H1 (cell line): ENCODE measurements around the gene AKAP9. TPM values are rescaled to one million over a fixed set of nuclear protein-coding genes. Genes with fewer than 3 reads are reported as not detected.

ENCODE experiments used
- CTCF ChIA-PET: fragments of 300-600 bp; sonication (Branson Sonifier 250); formaldehyde crosslinking; loops from one replicate; lab custom pipeline; 2021; ENCODE audit not compliant: partially characterized antibody; lab: Charles Lee
- POLR2A ChIA-PET: fragments of 300-600 bp; sonication (Branson Sonifier 250); formaldehyde crosslinking; loops from one replicate; lab custom pipeline; 2021; ENCODE audit warnings: inconsistent platforms; ENCODE audit not compliant: partially characterized antibody; lab: Charles Lee
- DNase-seq, 2 experiments: peaks; one replicate each; pipeline versions ENCODE4 v3.0.0 to v3.0.0-alpha.2; 2010 to 2022; ENCODE audit warnings: low spot score in 2 of 2, low read depth in 1 of 2, mixed read lengths in 1 of 2
- FAIRE-seq: peaks from 2 replicates; lab custom pipeline; 2011; peaks lifted over from hg19 to GRCh38; lab: Jason Lieb, UNC
- H2AFZ ChIP-seq: 2 replicates; pipeline ENCODE4 v1.8.1; 2012; ENCODE audit warnings: low read length, inconsistent platforms
- H2AK5ac ChIP-seq: 2 replicates; pipeline ENCODE4 v1.6.1; 2013; ENCODE audit warnings: low read depth, low read length
- H2BK120ac ChIP-seq: replicated peaks from 2 replicates; pipeline ENCODE3; 2013; ENCODE audit warnings: low read depth, low read length, inconsistent platforms
- H2BK12ac ChIP-seq: 2 replicates; pipeline ENCODE4 v1.6.1; 2013; ENCODE audit warnings: low read depth, low read length
- H2BK15ac ChIP-seq: 2 replicates; pipeline ENCODE4 v1.6.1; 2013; ENCODE audit warnings: low read length
- H2BK20ac ChIP-seq: 2 replicates; pipeline ENCODE4 v1.6.1; 2013; ENCODE audit warnings: low read length
- H2BK5ac ChIP-seq: 2 replicates; pipeline ENCODE4 v1.6.1; 2013; ENCODE audit warnings: low read depth, low read length
- H3K14ac ChIP-seq: 2 replicates; pipeline ENCODE4 v1.6.1; 2013; ENCODE audit warnings: inconsistent platforms; ENCODE audit not compliant: insufficient read length
- H3K18ac ChIP-seq: 2 replicates; pipeline ENCODE4 v1.6.1; 2013; ENCODE audit warnings: low read length; ENCODE audit errors: extremely low read depth
- H3K23ac ChIP-seq: 2 replicates; pipeline ENCODE4 v1.6.1; 2013; ENCODE audit warnings: inconsistent platforms; ENCODE audit not compliant: insufficient read length
- H3K23me2 ChIP-seq: 2 replicates; pipeline ENCODE4 v1.6.1; 2013; ENCODE audit warnings: low read depth, low read length
- H3K27ac ChIP-seq: 2 replicates; pipeline ENCODE4 v1.6.1; 2011; ENCODE audit warnings: low read depth, low read length, inconsistent platforms
- H3K27me3 ChIP-seq, 4 experiments: replicated peaks in 1 of 4; 1 replicate in 1 of 4; 2 replicates in 3 of 4; pipeline versions ENCODE4 v1.6.1 to v1.8.1; 2011 to 2013; ENCODE audit warnings: low read length in 3 of 4, mild to moderate bottlenecking in 3 of 4, inconsistent platforms in 2 of 4, mixed read lengths in 2 of 4, moderate library complexity in 1 of 4; ENCODE audit not compliant: control insufficient read depth in 3 of 4, insufficient read depth in 3 of 4; ENCODE audit errors: extremely low read depth in 1 of 4
- H3K36me3 ChIP-seq, 4 experiments: 2 replicates each; pipeline versions ENCODE4 v1.6.1 to v1.8.1; 2011 to 2013; ENCODE audit warnings: mild to moderate bottlenecking in 4 of 4, low read length in 3 of 4, moderate library complexity in 2 of 4, control low read depth in 1 of 4, inconsistent platforms in 1 of 4; ENCODE audit not compliant: insufficient read depth in 4 of 4, control insufficient read depth in 2 of 4
- H3K4ac ChIP-seq: replicated peaks from 2 replicates; pipeline ENCODE3; 2013; ENCODE audit warnings: low read length, low read depth, mixed read lengths, inconsistent platforms; ENCODE audit not compliant: insufficient read length
- H3K4me1 ChIP-seq, 4 experiments: replicated peaks in 1 of 4; 1 replicate in 1 of 4; 2 replicates in 3 of 4; pipeline versions ENCODE4 v1.6.1 to v1.8.1; 2011 to 2013; ENCODE audit warnings: low read length in 3 of 4, inconsistent platforms in 2 of 4, mixed read lengths in 1 of 4; ENCODE audit not compliant: insufficient read depth in 4 of 4, control insufficient read depth in 3 of 4
- H3K4me2 ChIP-seq, 2 experiments: 2 replicates each; pipeline versions ENCODE4 v1.6.1 to v1.8.1; 2011 to 2013; ENCODE audit warnings: low read depth in 2 of 2, low read length in 2 of 2, control low read depth in 1 of 2, inconsistent platforms in 1 of 2, mild to moderate bottlenecking in 1 of 2; ENCODE audit not compliant: insufficient read depth in 1 of 2
- H3K4me3 ChIP-seq, 4 experiments: fragments of 200-600, 300-600 bp in 1 of 4; sonication (generic), shearing (Covaris generic), sonication (Bioruptor Twin) in 1 of 4; 2 replicates each; pipeline versions ENCODE4 v1.5.1 to v1.8.1; 2011 to 2016; ENCODE audit warnings: low read length in 4 of 4, low read depth in 3 of 4, control low read depth in 2 of 4, inconsistent platforms in 2 of 4, mild to moderate bottlenecking in 2 of 4, mixed read lengths in 1 of 4, moderate library complexity in 1 of 4; ENCODE audit not compliant: insufficient read depth in 2 of 4; ENCODE audit errors: extremely low read depth in 1 of 4
- H3K56ac ChIP-seq: replicated peaks from 2 replicates; pipeline ENCODE3; 2013; ENCODE audit warnings: low read depth, mild to moderate bottlenecking, mixed read lengths, low read length, inconsistent platforms; ENCODE audit not compliant: insufficient read length
- H3K79me1 ChIP-seq: 2 replicates; pipeline ENCODE4 v1.6.1; 2013; ENCODE audit warnings: low read depth, low read length, control low read depth
- H3K79me2 ChIP-seq, 2 experiments: 2 replicates each; pipeline versions ENCODE4 v1.6.1 to v1.8.1; 2012 to 2013; ENCODE audit warnings: low read length in 2 of 2, mild to moderate bottlenecking in 2 of 2, inconsistent platforms in 1 of 2; ENCODE audit not compliant: insufficient read depth in 2 of 2, control insufficient read depth in 1 of 2
- H3K9ac ChIP-seq, 4 experiments: replicated peaks in 1 of 4; 1 replicate in 1 of 4; 2 replicates in 3 of 4; pipeline versions ENCODE4 v1.6.1 to v1.8.1; 2011 to 2013; ENCODE audit warnings: low read depth in 3 of 4, low read length in 3 of 4, control low read depth in 2 of 4, mild to moderate bottlenecking in 2 of 4, moderate library complexity in 2 of 4, inconsistent platforms in 1 of 4; ENCODE audit errors: extremely low read depth in 1 of 4
- H3K9me3 ChIP-seq, 2 experiments: 2 replicates each; pipeline versions ENCODE4 v1.6.1 to v1.8.1; 2012 to 2013; ENCODE audit warnings: mild to moderate bottlenecking in 2 of 2, moderate library complexity in 2 of 2, control low read depth in 1 of 2, inconsistent platforms in 1 of 2, low read depth in 1 of 2, low read length in 1 of 2, mixed read lengths in 1 of 2; ENCODE audit not compliant: insufficient read depth in 2 of 2
- H4K20me1 ChIP-seq, 2 experiments: replicated peaks in 1 of 2; 2 replicates each; pipeline versions ENCODE3 to v1.8.1; 2011 to 2013; ENCODE audit warnings: inconsistent platforms in 2 of 2, low read length in 2 of 2, mild to moderate bottlenecking in 1 of 2; ENCODE audit not compliant: insufficient read depth in 2 of 2, control insufficient read depth in 1 of 2
- H4K5ac ChIP-seq: 2 replicates; pipeline ENCODE4 v1.6.1; 2013; ENCODE audit warnings: low read length, low read depth, mixed read lengths, inconsistent platforms; ENCODE audit not compliant: insufficient read length
- H4K8ac ChIP-seq: 2 replicates; pipeline ENCODE4 v1.8.0; 2013; ENCODE audit warnings: mild to moderate bottlenecking, moderate library complexity, low read length, inconsistent platforms; ENCODE audit not compliant: insufficient read depth; ENCODE audit errors: extremely low read depth
- H4K91ac ChIP-seq: replicated peaks from 2 replicates; pipeline ENCODE3; 2013; ENCODE audit warnings: low read length, mixed read lengths, inconsistent platforms; ENCODE audit not compliant: insufficient read length
- ATF2 ChIP-seq: IDR thresholded peaks from 2 replicates; pipeline ENCODE4 v1.6.1; 2012; ENCODE audit warnings: low read length, inconsistent platforms
- CBX5 ChIP-seq: fragments of 300-800, 300-1000 bp; sonication (generic); IDR thresholded peaks from 2 replicates; pipeline ENCODE4 v1.7.1; 2016; ENCODE audit warnings: antibody characterized with exemption, low read length, low read depth
- CEBPB ChIP-seq: IDR thresholded peaks from 2 replicates; pipeline ENCODE4 v1.6.1; 2012; ENCODE audit warnings: low read depth, low read length
- EP300 ChIP-seq, 2 experiments: IDR thresholded peaks; 1 replicate in 1 of 2; 2 replicates in 1 of 2; pipeline ENCODE4 v1.6.1; 2011 to 2012; ENCODE audit warnings: low read depth in 2 of 2, low read length in 2 of 2, mild to moderate bottlenecking in 2 of 2, borderline replicate concordance in 1 of 2, inconsistent platforms in 1 of 2, moderate library complexity in 1 of 2
- EZH2 ChIP-seq: fragments of 200-600 bp; sonication (generic); IDR thresholded peaks from 2 replicates; pipeline ENCODE4 v1.7.1; 2012; ENCODE audit warnings: low read depth, mild to moderate bottlenecking, moderate library complexity, low read length, inconsistent platforms; ENCODE audit not compliant: severe bottlenecking
- GTF2F1 ChIP-seq: IDR thresholded peaks from 2 replicates; pipeline ENCODE4 v1.6.1; 2012; ENCODE audit warnings: low read depth, low read length, improper control_type of control experiment, borderline replicate concordance
- HDAC2 ChIP-seq, 2 experiments: fragments of 300-600 bp in 1 of 2; sonication (generic) in 1 of 2; IDR thresholded peaks; 2 replicates each; pipeline ENCODE4 v1.6.1; 2011 to 2012; ENCODE audit warnings: low read depth in 2 of 2, low read length in 2 of 2, mild to moderate bottlenecking in 2 of 2, moderate library complexity in 2 of 2, borderline replicate concordance in 1 of 2, inconsistent platforms in 1 of 2
- RAD21 ChIP-seq, 2 experiments: IDR thresholded peaks in 1 of 2; conservative IDR thresholded peaks in 1 of 2; 2 replicates each; pipeline ENCODE4 v1.6.1; 2011; ENCODE audit warnings: low read depth in 2 of 2, low read length in 2 of 2, improper control_type of control experiment in 1 of 2, inconsistent platforms in 1 of 2, mild to moderate bottlenecking in 1 of 2, moderate library complexity in 1 of 2
- RBBP5 ChIP-seq: IDR thresholded peaks from 2 replicates; pipeline ENCODE4 v1.7.1; 2012; ENCODE audit warnings: low read depth, mild to moderate bottlenecking, inconsistent platforms, low read length, moderate library complexity, borderline replicate concordance
- SRF ChIP-seq: IDR thresholded peaks from 2 replicates; pipeline ENCODE4 v1.6.1; 2011; ENCODE audit warnings: mild to moderate bottlenecking, low read depth, low read length, moderate library complexity
- polyA plus RNA-seq, 7 experiments: library from polyadenylated mRNA; depleted of rRNA in 3 of 7; stranded (reverse) in 5 of 7; unstranded in 2 of 7; fragments of >200 nt in 5 of 7; fragments of 200-250 nt in 2 of 7; gene quantifications; 1 replicate in 5 of 7; 2 replicates in 1 of 7; 4 replicates in 1 of 7; pipeline versions ENCODE4 v1.2.1 to v1.2.3, GENCODE V29; 2011 to 2013; ENCODE audit warnings: missing spikeins in 2 of 7, mixed read lengths in 2 of 7
- total RNA-seq: library from RNA; stranded (reverse); fragmentation: NEBNext Ultra II Directional; extraction: Animal tissue kit (Norgen Biotek cat#: 25700); gene quantifications from 2 replicates; pipeline ENCODE4 v1.2.1, GENCODE V29; 2021

The AKAP9 gene
- total and polyA plus RNA-seq, 2 of the 8 experiments (the other 6 are each of a cell fraction or from before 2014, with no cell fraction given): 6.2 to 26.3 TPM

- Histone ChIP-seq H2BK12ac (no peak overlapping the region), H4K91ac (no peak overlapping the region), H3K4me2 (no peak overlapping the region), H3K27me3 (no peaks in the 10 kb centered on the region), H2BK5ac (no peak overlapping the region), H3K56ac (no peak overlapping the region), H3K23me2 (no peaks in the 10 kb centered on the region), H3K4ac (no peak overlapping the region), H3K9ac (no peak overlapping the region), H2AFZ (no peak overlapping the region), H3K79me1 (0 out of 2 replicates have a peak, but pooled peaks cover 2% of the 10 kb centered on the region), H2BK20ac (no peak overlapping the region), H4K8ac (no peak overlapping the region), H3K27ac (no peak overlapping the region), H3K4me3 (no peak overlapping the region), H3K18ac (no peak overlapping the region), H3K4me1 (peaks cover 0 to 2% (median 0%) of the 10 kb centered on the region in 4 experiments; a peak in 2 of 7 replicates), H2AK5ac (no peak overlapping the region), H4K5ac (no peak overlapping the region), H4K20me1 (no peaks in the 10 kb centered on the region), H2BK120ac (no peak overlapping the region), H3K14ac (no peak overlapping the region), H3K23ac (no peak overlapping the region), H3K36me3 (no peaks in the 10 kb centered on the region), H3K9me3 (no peaks in the 10 kb centered on the region), H2BK15ac (no peak overlapping the region), H3K79me2 (peaks cover 0 to 21% of the 10 kb centered on the region in 2 experiments; a peak in 2 of 4 replicates)
- CTCF ChIA-PET: interaction anchor here (1.0 kb wide), 1 partner anchor 9 kb away, joined by 4 read pairs; no protein-coding TSS in a partner anchor
- DNase-seq: no peak
- POLR2A ChIA-PET: no interaction called here
- no peak for FAIRE-seq
- TF ChIP-seq CEBPB (no peak), RAD21 (IDR thresholded peaks at IDR 0.05 in 1 of 2, conservative IDR thresholded peaks at IDR 0.05 in 1 of 2; ENCODE audit: low read depth in 2 of 2, low read length in 2 of 2) (no peak), CBX5 (no peak), GTF2F1 (no peak), HDAC2 (IDR thresholded peaks at IDR 0.05; ENCODE audit: borderline replicate concordance in 1 of 2, low read depth in 2 of 2, low read length in 2 of 2) (no peak), SRF (no peak), ATF2 (no peak), EZH2 (no peak), EP300 (IDR thresholded peaks at IDR 0.05; ENCODE audit: borderline replicate concordance in 1 of 2, low read depth in 2 of 2, low read length in 2 of 2) (no peak), RBBP5 (no peak)
Observed at GRCh38 chr7:91974066-91974465, 33.4 kb downstream of the AKAP9 start.
